ENCODE measurements around the gene PKNOX2.

The PKNOX2 gene

DNA sequence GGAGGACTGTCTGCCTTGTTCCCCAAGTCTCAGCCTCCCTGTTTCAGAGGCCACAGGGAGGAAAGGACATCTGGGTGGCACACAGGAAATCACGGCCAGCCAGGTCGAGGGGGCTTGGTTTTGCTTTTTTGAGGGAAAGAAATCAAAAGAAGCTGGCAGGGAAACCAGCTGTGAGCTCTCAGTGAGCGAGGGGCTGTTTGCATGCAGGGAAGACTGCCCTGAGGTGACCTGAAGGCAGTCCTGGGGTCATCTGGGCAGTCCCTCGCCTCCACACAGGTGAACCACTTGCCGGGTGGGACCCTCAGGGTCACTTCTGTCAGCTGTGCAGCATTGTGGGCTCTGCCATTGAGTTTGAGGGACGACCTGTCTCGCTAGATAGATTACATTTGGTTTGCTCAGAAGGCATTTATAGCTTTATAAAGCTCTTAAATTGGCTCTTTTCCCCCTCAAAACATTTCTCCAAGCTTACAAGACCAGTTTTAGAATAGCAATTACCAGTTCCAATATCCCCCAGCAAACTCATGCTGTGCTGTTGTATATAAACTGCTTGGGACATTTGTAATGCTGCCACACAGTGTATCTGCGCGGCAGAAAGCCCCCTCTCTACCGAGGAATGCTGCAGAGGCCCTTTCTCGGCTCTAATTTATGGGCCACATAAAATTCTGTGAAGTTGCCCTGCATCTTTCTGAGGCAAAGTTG, 28.3 kb downstream of the PKNOX2 start:
- TF ChIP-seq EZH2 (IDR thresholded peaks at IDR 0.05; ENCODE audit: borderline replicate concordance, low read depth, low read length, severe bottlenecking): no peak
- TF ChIP-seq, protein P1, sequence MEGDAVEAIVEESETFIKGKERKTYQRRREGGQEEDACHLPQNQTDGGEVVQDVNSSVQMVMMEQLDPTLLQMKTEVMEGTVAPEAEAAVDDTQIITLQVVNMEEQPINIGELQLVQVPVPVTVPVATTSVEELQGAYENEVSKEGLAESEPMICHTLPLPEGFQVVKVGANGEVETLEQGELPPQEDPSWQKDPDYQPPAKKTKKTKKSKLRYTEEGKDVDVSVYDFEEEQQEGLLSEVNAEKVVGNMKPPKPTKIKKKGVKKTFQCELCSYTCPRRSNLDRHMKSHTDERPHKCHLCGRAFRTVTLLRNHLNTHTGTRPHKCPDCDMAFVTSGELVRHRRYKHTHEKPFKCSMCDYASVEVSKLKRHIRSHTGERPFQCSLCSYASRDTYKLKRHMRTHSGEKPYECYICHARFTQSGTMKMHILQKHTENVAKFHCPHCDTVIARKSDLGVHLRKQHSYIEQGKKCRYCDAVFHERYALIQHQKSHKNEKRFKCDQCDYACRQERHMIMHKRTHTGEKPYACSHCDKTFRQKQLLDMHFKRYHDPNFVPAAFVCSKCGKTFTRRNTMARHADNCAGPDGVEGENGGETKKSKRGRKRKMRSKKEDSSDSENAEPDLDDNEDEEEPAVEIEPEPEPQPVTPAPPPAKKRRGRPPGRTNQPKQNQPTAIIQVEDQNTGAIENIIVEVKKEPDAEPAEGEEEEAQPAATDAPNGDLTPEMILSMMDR (IDR thresholded peaks at IDR 0.05; ENCODE audit: borderline replicate concordance, extremely low read depth, low read length, poor library complexity, severe bottlenecking): no peak
- no peak overlapping the region for H3K4me3 ChIP-seq (ENCODE audit: low read depth in 1 of 2, low read length in 2 of 2)
- DNase-seq (no peak), ATAC-seq (ENCODE audit: insufficient read depth, low read depth) (no peak)
- no peaks in the 10 kb centered on the region for H3K9me3 ChIP-seq (ENCODE audit: insufficient read depth, low read length, severe bottlenecking)
- H2AFZ ChIP-seq (ENCODE audit: low read depth, low read length): no peak overlapping the region
- H3K79me2 ChIP-seq (ENCODE audit: insufficient read depth, low read length): no peaks in the 10 kb centered on the region
- H3K27me3 ChIP-seq (ENCODE audit: insufficient read depth, low read length, poor library complexity): no peaks in the 10 kb centered on the region
- H3K27ac ChIP-seq (ENCODE audit: low read length): no peak overlapping the region
- H3K4me1 ChIP-seq (ENCODE audit: insufficient read depth, low read length): no peaks in the 10 kb centered on the region
- no peaks in the 10 kb centered on the region for H3K36me3 ChIP-seq (ENCODE audit: insufficient read depth, low read length)
- H4K20me1 ChIP-seq (ENCODE audit: insufficient read depth, low read length): no peaks in the 10 kb centered on the region
- H3K4me2 ChIP-seq (ENCODE audit: insufficient read depth, low read length): no peak overlapping the region
- H3K9ac ChIP-seq (ENCODE audit: low read depth, low read length): no peak overlapping the region

DNA sequence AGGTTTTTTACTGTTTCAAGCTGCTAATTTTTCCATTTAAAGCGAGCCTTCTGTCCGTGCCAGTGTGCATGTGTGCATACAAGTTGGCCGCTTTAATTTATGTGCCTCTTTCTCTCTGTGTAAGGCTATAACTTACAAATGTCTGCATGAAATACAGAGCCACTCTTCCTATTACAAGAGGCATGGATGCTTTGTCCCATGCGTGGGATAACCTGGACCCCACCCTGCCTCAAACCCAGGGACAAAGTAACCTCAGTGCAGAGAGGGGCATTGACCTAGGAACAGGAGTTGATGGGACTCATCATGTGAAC, 28.8 kb downstream of the PKNOX2 start:
- Histone ChIP-seq H3K9me3 (ENCODE audit: insufficient read depth, low read length, severe bottlenecking) (no peaks in the 10 kb centered on the region), H3K36me3 (ENCODE audit: insufficient read depth, low read length) (no peaks in the 10 kb centered on the region), H2AFZ (ENCODE audit: low read depth, low read length) (no peak overlapping the region), H3K27me3 (ENCODE audit: insufficient read depth, low read length, poor library complexity) (no peaks in the 10 kb centered on the region), H3K9ac (ENCODE audit: low read depth, low read length) (no peak overlapping the region), H3K4me3 (ENCODE audit: low read depth in 1 of 2, low read length in 2 of 2) (no peak overlapping the region), H3K79me2 (ENCODE audit: insufficient read depth, low read length) (no peaks in the 10 kb centered on the region), H4K20me1 (ENCODE audit: insufficient read depth, low read length) (no peaks in the 10 kb centered on the region), H3K27ac (ENCODE audit: low read length) (no peak overlapping the region), H3K4me1 (ENCODE audit: insufficient read depth, low read length) (no peaks in the 10 kb centered on the region), H3K4me2 (ENCODE audit: insufficient read depth, low read length) (no peak overlapping the region)
- no peak for TF ChIP-seq EZH2 (IDR thresholded peaks at IDR 0.05; ENCODE audit: borderline replicate concordance, low read depth, low read length, severe bottlenecking)
- TF ChIP-seq, protein P1 (IDR thresholded peaks at IDR 0.05; ENCODE audit: borderline replicate concordance, extremely low read depth, low read length, poor library complexity, severe bottlenecking): no peak
- DNase-seq (no peak), ATAC-seq (ENCODE audit: insufficient read depth, low read depth) (no peak)

DNA sequence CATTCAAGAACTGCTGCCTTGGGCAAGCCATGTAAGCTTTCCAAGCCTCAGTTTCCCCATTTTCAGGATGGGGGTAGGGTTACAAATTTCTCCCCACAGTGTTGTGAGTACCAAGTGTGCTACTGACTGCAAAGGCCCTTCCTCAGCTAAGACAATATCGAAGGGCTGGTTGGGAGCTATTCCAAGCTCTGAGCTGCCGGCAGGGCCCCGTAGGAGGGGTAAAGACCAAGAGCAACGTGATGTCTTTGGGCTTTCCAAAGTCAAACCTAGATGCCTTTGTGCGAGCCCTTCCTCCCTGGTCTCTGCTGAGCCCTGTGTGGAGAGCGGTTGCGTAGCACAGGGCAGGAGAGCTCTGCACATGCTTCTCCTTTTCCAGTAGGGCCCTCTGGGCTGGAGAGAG, 29.3 kb downstream of the PKNOX2 start:
- ATAC-seq (ENCODE audit: insufficient read depth, low read depth): no peak
- Histone ChIP-seq H3K36me3 (ENCODE audit: insufficient read depth, low read length) (no peaks in the 10 kb centered on the region), H2AFZ (ENCODE audit: low read depth, low read length) (no peak overlapping the region), H3K27me3 (ENCODE audit: insufficient read depth, low read length, poor library complexity) (no peaks in the 10 kb centered on the region), H3K9ac (ENCODE audit: low read depth, low read length) (no peak overlapping the region), H3K4me2 (ENCODE audit: insufficient read depth, low read length) (no peak overlapping the region), H3K27ac (ENCODE audit: low read length) (no peak overlapping the region), H3K4me1 (ENCODE audit: insufficient read depth, low read length) (no peaks in the 10 kb centered on the region), H4K20me1 (ENCODE audit: insufficient read depth, low read length) (no peaks in the 10 kb centered on the region), H3K4me3 (ENCODE audit: low read depth in 1 of 2, low read length in 2 of 2) (no peak overlapping the region), H3K79me2 (ENCODE audit: insufficient read depth, low read length) (no peaks in the 10 kb centered on the region), H3K9me3 (ENCODE audit: insufficient read depth, low read length, severe bottlenecking) (no peaks in the 10 kb centered on the region)
- DNase-seq: no peak
- no peak for TF ChIP-seq EZH2 (IDR thresholded peaks at IDR 0.05; ENCODE audit: borderline replicate concordance, low read depth, low read length, severe bottlenecking)
- TF ChIP-seq, protein P1 (IDR thresholded peaks at IDR 0.05; ENCODE audit: borderline replicate concordance, extremely low read depth, low read length, poor library complexity, severe bottlenecking): no peak
